Left lung (tissue), 10 donors: Measurements from ENCODE around the gene CTIF. TPM values are rescaled to one million over a fixed set of nuclear protein-coding genes. Genes with fewer than 3 reads are reported as not detected.

ENCODE experiments used
- ATAC-seq: fragments of 200-7000 bp; cut with Tn5 transposase; one replicate; pipeline ENCODE4 v1.9.1; 2020; ENCODE audit warnings: moderate library complexity
- DNase-seq, 4 donors: peaks; one replicate each; pipeline ENCODE4 v3.0.0-alpha.2; 2013 to 2020
- H3K27ac ChIP-seq, 2 donors: fragments of 200-600 bp; sonication (generic) in 1 of 2; one replicate each; pipeline versions ENCODE4 v1.5.0 to v1.8.0; 2020 to 2021
- H3K27me3 ChIP-seq, 2 donors: fragments of 200-600 bp; sonication (generic) in 1 of 2; one replicate each; pipeline versions ENCODE4 v1.5.0 to v1.8.0; 2020 to 2021
- H3K36me3 ChIP-seq, 2 donors: fragments of 200-600 bp; sonication (generic) in 1 of 2; one replicate each; pipeline versions ENCODE4 v1.5.0 to v1.8.0; 2020 to 2021
- H3K4me1 ChIP-seq, 2 donors: fragments of 200-600 bp; one replicate each; pipeline ENCODE4 v1.8.0; 2021
- H3K4me3 ChIP-seq, 2 donors: fragments of 200-600 bp; sonication (generic) in 1 of 2; one replicate each; pipeline versions ENCODE4 v1.5.0 to v1.8.0; 2020 to 2021; ENCODE audit warnings: mild to moderate bottlenecking in 1 of 2
- H3K9me3 ChIP-seq, 2 donors: fragments of 200-600 bp; sonication (generic) in 1 of 2; one replicate each; pipeline versions ENCODE4 v1.5.0 to v1.8.0; 2020 to 2021
- intact Hi-C, 2 donors: fragments of 100-400 bp; cut with DNase I; formaldehyde crosslinking; loops; one replicate each; pipeline versions ENCODE4 v1.11.2 to v1.14.2; 2022
- polyA plus RNA-seq, 6 donors: library from polyadenylated mRNA; unstranded; fragments of 120-200 nt; gene quantifications; one replicate each; pipeline ENCODE4 v1.2.1, GENCODE V29; 2013; ENCODE audit not compliant: insufficient read length in 6 of 6
- total RNA-seq, 2 donors: library from RNA; stranded (reverse); fragmentation: NEBNext Ultra II Directional; extraction: Animal tissue kit (Norgen Biotek cat#: 25700); gene quantifications; one replicate each; pipeline ENCODE4 v1.2.1, GENCODE V29; 2021
- TF ChIP-seq, protein P1 (sequence below), 2 donors: fragments of 200-600 bp; sonication (generic) in 1 of 2; IDR thresholded peaks; one replicate each; pipeline versions ENCODE4 v1.5.0 to v1.8.0; 2021; ENCODE audit warnings: antibody characterized with exemption in 2 of 2
- donor health status: DM: no; HTN: yes; CAD: no.
- donor health status: DM: no; HTN: no; CAD: no.

CTIF gene
- total and polyA plus RNA-seq, 8 donors: 24.9 to 46.1 (median 34.9) TPM

DNA sequence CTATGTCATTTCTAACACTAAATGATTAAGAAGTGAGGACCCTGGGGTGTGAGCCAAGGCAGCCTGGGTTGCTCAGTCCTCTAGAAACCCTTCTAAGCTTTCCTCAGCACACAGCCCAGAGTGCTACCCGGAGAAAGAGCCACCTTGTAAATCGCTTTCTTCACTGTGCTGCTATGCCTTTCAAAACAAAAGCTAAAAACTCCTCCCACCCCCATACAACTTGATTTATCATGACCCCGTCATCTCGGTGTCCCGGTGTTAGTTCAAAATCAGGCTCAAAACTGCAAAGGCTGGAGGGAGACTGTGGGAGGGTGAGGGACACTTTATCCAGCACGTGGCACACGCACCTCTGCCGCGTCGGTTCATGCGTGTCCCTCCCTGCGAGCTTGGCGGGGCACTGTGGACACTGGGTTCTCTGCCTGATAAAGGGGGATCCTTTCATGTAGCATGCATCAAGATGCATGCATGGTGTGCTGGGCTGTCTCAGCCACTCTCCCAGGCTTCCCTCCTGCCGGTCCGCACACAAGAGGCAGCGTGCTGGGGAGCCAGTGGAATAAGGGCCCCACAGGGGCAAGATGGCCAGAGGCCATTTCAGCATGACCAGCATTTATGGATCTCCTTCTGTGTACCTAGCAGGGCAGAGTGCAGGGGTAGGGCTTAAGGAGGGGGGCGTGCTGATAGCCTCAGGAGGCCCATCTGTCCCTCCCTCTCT is 241.5 kb downstream of the CTIF start:
- no peak for ATAC-seq
- TF ChIP-seq, protein P1, sequence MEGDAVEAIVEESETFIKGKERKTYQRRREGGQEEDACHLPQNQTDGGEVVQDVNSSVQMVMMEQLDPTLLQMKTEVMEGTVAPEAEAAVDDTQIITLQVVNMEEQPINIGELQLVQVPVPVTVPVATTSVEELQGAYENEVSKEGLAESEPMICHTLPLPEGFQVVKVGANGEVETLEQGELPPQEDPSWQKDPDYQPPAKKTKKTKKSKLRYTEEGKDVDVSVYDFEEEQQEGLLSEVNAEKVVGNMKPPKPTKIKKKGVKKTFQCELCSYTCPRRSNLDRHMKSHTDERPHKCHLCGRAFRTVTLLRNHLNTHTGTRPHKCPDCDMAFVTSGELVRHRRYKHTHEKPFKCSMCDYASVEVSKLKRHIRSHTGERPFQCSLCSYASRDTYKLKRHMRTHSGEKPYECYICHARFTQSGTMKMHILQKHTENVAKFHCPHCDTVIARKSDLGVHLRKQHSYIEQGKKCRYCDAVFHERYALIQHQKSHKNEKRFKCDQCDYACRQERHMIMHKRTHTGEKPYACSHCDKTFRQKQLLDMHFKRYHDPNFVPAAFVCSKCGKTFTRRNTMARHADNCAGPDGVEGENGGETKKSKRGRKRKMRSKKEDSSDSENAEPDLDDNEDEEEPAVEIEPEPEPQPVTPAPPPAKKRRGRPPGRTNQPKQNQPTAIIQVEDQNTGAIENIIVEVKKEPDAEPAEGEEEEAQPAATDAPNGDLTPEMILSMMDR (IDR thresholded peaks at IDR 0.05): no peak
- intact Hi-C loops: loop anchor here in 1 of 2 donors (10.0 kb wide), 1 partner anchor 164 kb away; no protein-coding TSS in a partner anchor

DNA sequence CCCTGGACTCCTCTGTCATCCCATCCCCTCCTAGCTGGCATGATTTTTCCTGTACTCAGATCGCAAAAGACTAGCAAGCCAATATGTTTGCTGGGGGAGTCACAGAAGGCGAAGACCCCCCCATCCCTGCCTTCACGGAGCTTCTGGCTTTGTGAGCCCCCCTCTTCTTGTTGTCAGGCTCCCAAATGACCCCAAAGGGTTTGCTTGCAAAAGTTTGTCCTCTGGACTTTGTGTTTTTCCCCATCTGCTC is 242.0 kb downstream of the CTIF start:
- H3K27ac ChIP-seq: peak overlapping the region; percentile 63 to 83
- H3K4me1 ChIP-seq: peaks cover 27 to 81% of the 10 kb centered on the region in 2 donors
- no peaks in the 10 kb centered on the region for H3K27me3 ChIP-seq
- no peaks in the 10 kb centered on the region for H3K9me3 ChIP-seq
- DNase-seq: peak in 1 of 4 donors; percentile 65
- TF ChIP-seq, protein P1 (IDR thresholded peaks at IDR 0.05): no peak
- no peak overlapping the region for H3K4me3 ChIP-seq
- no peaks in the 10 kb centered on the region for H3K36me3 ChIP-seq
- no peak for ATAC-seq
- intact Hi-C loops: loop anchor here in 1 of 2 donors (10.0 kb wide), 1 partner anchor 164 kb away; no protein-coding TSS in a partner anchor

More for the DNA sequence above, 241.5 kb downstream of the CTIF start:
- H3K9me3 ChIP-seq: no peaks in the 10 kb centered on the region
- H3K36me3 ChIP-seq: no peaks in the 10 kb centered on the region
- H3K27ac ChIP-seq: peak overlapping the region; percentile 63 to 83
- DNase-seq: peak in 1 of 4 donors; percentile 54
- no peaks in the 10 kb centered on the region for H3K27me3 ChIP-seq
- H3K4me1 ChIP-seq: peaks cover 27 to 76% of the 10 kb centered on the region in 2 donors
- no peak overlapping the region for H3K4me3 ChIP-seq

DNA sequence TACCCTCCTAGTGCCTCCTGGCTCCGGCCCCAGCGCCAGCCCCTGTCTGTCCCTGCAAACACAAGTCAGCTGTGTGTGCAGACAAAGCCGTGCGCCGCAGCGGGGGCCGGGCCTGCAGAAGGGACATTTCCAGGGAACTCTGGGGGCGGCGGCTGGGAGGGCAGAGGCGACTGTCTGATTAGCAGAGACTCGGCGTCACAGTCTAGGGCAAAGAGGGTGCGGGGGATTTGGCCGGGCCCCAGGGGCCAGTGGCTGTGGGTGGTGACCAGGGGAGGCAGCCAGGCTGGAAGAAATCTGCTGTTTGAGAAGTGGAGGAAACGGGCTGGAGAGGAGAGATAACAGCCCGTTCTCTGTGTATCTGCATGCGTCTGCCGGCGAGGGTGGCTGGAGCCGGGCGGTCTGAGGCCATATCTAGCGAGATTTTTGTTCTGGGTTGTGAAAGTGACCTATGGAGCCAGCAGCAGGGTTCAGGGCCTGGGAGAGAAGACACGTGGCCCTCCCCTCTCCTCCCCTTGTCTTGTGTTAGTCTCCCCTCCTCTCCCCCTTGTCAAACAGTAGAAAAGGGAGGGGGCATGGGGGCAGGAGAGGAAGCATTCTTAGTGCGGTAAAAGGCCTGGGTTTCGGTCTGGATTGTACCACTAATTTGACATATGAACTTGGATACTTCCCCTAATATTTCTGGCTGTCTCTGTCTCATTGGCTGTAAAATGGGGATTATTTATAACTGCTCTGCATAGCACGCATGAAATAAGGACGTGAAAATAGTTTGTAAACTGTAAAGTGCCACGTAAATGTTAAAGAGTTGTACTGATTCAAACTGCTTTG is 242.5 kb downstream of the CTIF start:
- Histone ChIP-seq H3K27me3 (no peaks in the 10 kb centered on the region), H3K9me3 (no peaks in the 10 kb centered on the region), H3K4me1 (peaks cover 27 to 84% of the 10 kb centered on the region in 2 donors), H3K36me3 (no peaks in the 10 kb centered on the region), H3K27ac (peak overlapping the region; percentile 63 to 83), H3K4me3 (no peak overlapping the region)
- ATAC-seq (peak; percentile 65), DNase-seq (peak; percentile 90 to 93 (median 90))
- intact Hi-C loops: loop anchor here in 1 of 2 donors (10.0 kb wide), 1 partner anchor 163 kb away; no protein-coding TSS in a partner anchor
- TF ChIP-seq, protein P1 (IDR thresholded peaks at IDR 0.05): no peak

DNA sequence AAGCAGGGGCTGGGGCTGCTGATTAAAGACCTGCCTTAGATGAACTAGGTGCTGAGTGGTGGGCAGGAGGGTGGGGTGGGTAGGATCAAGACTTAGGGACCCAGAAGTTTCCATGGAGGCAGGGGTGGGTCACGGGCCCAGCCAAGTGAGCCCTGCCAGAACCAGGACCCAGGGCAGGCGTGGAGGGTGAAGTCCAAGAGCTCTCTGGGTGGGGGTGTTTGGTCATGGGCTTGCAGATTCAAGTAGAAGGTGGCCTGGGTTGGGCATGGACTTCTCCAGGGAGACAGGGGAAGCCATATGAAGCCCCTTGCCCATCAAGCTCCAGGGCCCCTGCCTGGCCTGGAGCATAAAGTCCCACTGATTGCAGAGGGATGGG is 243.1 kb downstream of the CTIF start:
- Histone ChIP-seq H3K9me3 (no peaks in the 10 kb centered on the region), H3K27ac (peak overlapping the region; percentile 63 to 83), H3K4me1 (peaks cover 27 to 78% of the 10 kb centered on the region in 2 donors), H3K36me3 (no peaks in the 10 kb centered on the region), H3K27me3 (no peaks in the 10 kb centered on the region), H3K4me3 (no peak overlapping the region)
- no peak for DNase-seq
- TF ChIP-seq, protein P1 (IDR thresholded peaks at IDR 0.05): no peak
- intact Hi-C loops: loop anchor here in 1 of 2 donors (10.0 kb wide), 1 partner anchor 163 kb away; no protein-coding TSS in a partner anchor
- no peak for ATAC-seq

DNA sequence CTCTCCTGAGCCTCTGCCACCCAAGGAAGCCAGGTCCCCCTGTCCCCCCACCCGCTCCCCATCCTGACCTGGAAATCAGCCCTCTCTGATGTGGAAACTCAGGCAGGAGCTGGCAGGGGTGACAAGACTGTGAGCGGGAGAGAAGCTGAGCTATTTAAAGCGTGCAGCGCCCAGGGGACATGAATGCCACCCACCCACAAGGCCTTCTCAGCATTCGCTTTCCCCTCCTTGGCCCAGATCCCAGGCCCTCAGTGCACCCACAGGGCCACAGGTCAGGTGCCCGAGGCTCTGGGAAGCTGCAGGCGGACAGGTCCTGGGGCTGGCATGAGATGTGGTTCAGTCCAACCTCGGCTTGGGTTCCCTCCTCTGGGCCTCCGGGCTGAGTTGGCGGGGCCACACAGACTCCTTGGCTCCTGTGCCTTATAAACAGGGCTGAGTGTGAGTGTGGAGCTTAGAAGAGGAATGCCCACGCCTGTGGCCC is 243.6 kb downstream of the CTIF start:
- peaks cover 27 to 73% of the 10 kb centered on the region in 2 donors for H3K4me1 ChIP-seq
- intact Hi-C loops: loop anchor here in 1 of 2 donors (10.0 kb wide), 1 partner anchor 162 kb away; no protein-coding TSS in a partner anchor
- H3K9me3 ChIP-seq: no peaks in the 10 kb centered on the region
- DNase-seq (peak in 1 of 4 donors; percentile 26), ATAC-seq (no peak)
- no peak overlapping the region for H3K4me3 ChIP-seq
- peak overlapping the region; percentile 63 to 83 for H3K27ac ChIP-seq
- H3K27me3 ChIP-seq: no peaks in the 10 kb centered on the region
- TF ChIP-seq, protein P1 (IDR thresholded peaks at IDR 0.05): no peak
- H3K36me3 ChIP-seq: no peaks in the 10 kb centered on the region
